ENCODE data around the gene ZNF678.

GRCh38 chr1:227548448-227548847 lies 14.9 kb upstream of the ZNF678 start:
- TF ChIP-seq POLR2AphosphoS5 (IDR thresholded peaks at IDR 0.05; ENCODE audit: low read depth, low read length): no peak
- no peak for TF ChIP-seq POLR2A (IDR thresholded peaks at IDR 0.05; ENCODE audit: low read depth, low read length)
- no peak for TF ChIP-seq TAF1 (IDR thresholded peaks at IDR 0.05; ENCODE audit: borderline replicate concordance, low read depth, low read length)
